Bronchial epithelial cell (primary cell): ENCODE data around the gene FANCC. TPM values are rescaled to one million over a fixed set of nuclear protein-coding genes. Genes with fewer than 3 reads are reported as not detected.

Experiments used
- DNase-seq: peaks from one replicate; pipeline ENCODE4 v3.0.0-alpha.2; 2010; ENCODE audit warnings: low read depth
- FAIRE-seq: peaks from 2 replicates; lab custom pipeline; 2011; peaks lifted over from hg19 to GRCh38; lab: Jason Lieb, UNC
- H3K27me3 ChIP-seq: 2 replicates; pipeline ENCODE4 v1.5.1; 2011; ENCODE audit warnings: low read length; ENCODE audit not compliant: control insufficient read depth, insufficient read depth
- H3K36me3 ChIP-seq: 2 replicates; pipeline ENCODE4 v1.5.1; 2011; ENCODE audit warnings: low read length; ENCODE audit not compliant: control insufficient read depth, insufficient read depth
- H3K4me3 ChIP-seq: 2 replicates; pipeline ENCODE4 v1.5.1; 2011; ENCODE audit warnings: mild to moderate bottlenecking, low read depth, low read length, control low read depth
- total RNA-seq: library from RNA; depleted of rRNA; stranded (reverse); fragments of >200 nt; gene quantifications from 2 replicates; pipeline ENCODE4 v1.2.1, GENCODE V29; 2014
- TF ChIP-seq, protein P1 (sequence below): IDR thresholded peaks from 2 replicates; pipeline ENCODE4 v1.5.1; 2011; ENCODE audit warnings: mild to moderate bottlenecking, moderate library complexity, low read length, control low read depth, inconsistent platforms; ENCODE audit not compliant: insufficient read depth, severe bottlenecking

The FANCC gene
- total RNA-seq, 1 donor from 2014 or later = 3.4 TPM

DNA sequence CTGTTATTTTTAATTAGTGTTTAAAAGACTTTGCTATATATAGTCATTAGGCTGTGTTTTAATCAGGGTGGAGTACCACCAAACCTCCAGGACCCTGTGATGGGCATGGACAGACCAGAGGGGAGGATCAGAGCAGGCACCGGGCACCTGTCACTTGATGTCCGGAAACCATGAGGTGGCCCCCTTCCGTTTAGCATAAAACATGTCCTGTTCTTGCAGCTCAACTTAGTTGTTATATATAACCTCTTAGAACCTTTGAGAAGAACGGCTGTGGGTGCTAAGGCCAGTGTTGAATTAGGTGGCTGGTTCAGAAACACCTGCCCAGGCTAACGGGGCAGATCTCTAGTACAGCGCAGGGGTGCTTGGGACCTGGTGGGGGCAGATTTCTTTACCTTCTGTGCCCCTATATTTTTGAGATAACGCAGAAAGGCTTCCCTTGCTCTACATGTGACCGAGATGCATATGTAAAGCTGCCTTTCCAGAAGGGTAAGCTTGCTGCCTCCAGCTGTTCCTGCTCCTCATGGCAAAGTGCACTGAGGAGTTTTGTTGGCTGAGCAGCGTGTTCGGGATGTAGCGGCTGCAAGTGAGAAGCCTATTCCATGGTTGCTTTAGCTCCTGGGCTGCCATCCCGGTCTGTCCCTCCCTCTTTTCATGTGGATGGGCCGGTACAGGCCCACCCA lies 255.5 kb downstream of the FANCC start:
- peaks cover 26% of the 10 kb centered on the region for H3K36me3 ChIP-seq
- no peak overlapping the region for H3K4me3 ChIP-seq
- FAIRE-seq (no peak), DNase-seq (no peak)
- no peaks in the 10 kb centered on the region for H3K27me3 ChIP-seq
- TF ChIP-seq, protein P1, sequence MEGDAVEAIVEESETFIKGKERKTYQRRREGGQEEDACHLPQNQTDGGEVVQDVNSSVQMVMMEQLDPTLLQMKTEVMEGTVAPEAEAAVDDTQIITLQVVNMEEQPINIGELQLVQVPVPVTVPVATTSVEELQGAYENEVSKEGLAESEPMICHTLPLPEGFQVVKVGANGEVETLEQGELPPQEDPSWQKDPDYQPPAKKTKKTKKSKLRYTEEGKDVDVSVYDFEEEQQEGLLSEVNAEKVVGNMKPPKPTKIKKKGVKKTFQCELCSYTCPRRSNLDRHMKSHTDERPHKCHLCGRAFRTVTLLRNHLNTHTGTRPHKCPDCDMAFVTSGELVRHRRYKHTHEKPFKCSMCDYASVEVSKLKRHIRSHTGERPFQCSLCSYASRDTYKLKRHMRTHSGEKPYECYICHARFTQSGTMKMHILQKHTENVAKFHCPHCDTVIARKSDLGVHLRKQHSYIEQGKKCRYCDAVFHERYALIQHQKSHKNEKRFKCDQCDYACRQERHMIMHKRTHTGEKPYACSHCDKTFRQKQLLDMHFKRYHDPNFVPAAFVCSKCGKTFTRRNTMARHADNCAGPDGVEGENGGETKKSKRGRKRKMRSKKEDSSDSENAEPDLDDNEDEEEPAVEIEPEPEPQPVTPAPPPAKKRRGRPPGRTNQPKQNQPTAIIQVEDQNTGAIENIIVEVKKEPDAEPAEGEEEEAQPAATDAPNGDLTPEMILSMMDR = no peak

- TF ChIP-seq, protein P1 = no peak
- FAIRE-seq (no peak), DNase-seq (no peak)
- H3K36me3 ChIP-seq = peaks cover 24% of the 10 kb centered on the region
- no peaks in the 10 kb centered on the region for H3K27me3 ChIP-seq
- H3K4me3 ChIP-seq = no peak overlapping the region
These were observed 256.6 kb downstream of the FANCC start for GRCh38 chr9:95060916-95061315.

DNA sequence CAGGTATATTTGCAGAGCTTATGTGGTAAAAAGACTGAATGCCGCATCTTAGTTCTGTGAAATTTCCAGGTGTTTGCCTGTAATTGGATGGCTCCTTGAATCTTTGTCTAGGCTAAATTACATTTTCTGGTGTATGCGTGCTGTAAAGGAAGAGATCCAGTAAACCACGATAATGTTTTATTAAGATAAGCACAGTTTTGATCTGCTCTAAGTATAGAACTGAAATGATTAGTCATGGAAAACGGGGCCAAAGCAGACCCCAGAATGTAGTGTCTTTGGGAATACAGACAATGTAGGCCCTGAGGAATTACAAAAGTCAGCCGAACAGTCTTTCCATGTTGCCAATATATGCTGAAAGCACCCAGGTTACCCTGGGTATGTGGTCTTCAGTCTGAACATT lies 257.3 kb downstream of the FANCC start:
- FAIRE-seq = no peak
- Histone ChIP-seq H3K36me3 (peaks cover 22% of the 10 kb centered on the region), H3K27me3 (no peaks in the 10 kb centered on the region), H3K4me3 (no peak overlapping the region)
- TF ChIP-seq, protein P1 = no peak
- no peak for DNase-seq

GRCh38 chr9:95058795-95059386 lies 258.6 kb downstream of the FANCC start:
- FAIRE-seq = no peak
- Histone ChIP-seq H3K36me3 (peaks cover 16% of the 10 kb centered on the region), H3K27me3 (no peaks in the 10 kb centered on the region), H3K4me3 (no peak overlapping the region)
- TF ChIP-seq, protein P1 = no peak
- DNase-seq = no peak

- TF ChIP-seq, protein P1 = no peak
- Histone ChIP-seq H3K27me3 (no peaks in the 10 kb centered on the region), H3K4me3 (no peak overlapping the region), H3K36me3 (peaks cover 14% of the 10 kb centered on the region)
- FAIRE-seq = no peak
- no peak for DNase-seq
These were observed 259.3 kb downstream of the FANCC start for GRCh38 chr9:95058121-95058785.
